ENCODE results near the gene ATP6V1F. TPM values are rescaled to one million over a fixed set of nuclear protein-coding genes. Genes with fewer than 3 reads are reported as not detected.

The ATP6V1F gene
- total RNA-seq, 1 experiment from 2014 or later: 125 TPM

- Mint-ChIP-seq H3K4me1 (ENCODE audit: insufficient read depth, unreplicated experiment) (no peaks in the 10 kb centered on the region), H3K27ac (ENCODE audit: low read depth, unreplicated experiment) (no peak overlapping the region), H3K9me3 (ENCODE audit: unreplicated experiment) (no peaks in the 10 kb centered on the region), H3K27me3 (ENCODE audit: insufficient read depth, unreplicated experiment) (peaks cover 6% of the 10 kb centered on the region), H3K36me3 (ENCODE audit: insufficient read depth, unreplicated experiment) (no peaks in the 10 kb centered on the region), H3K4me3 (ENCODE audit: unreplicated experiment) (no peak overlapping the region)
- POLR2A ChIA-PET: interaction anchor here (0.6 kb wide), 1 partner anchor 21 kb away, joined by 3 read pairs; no protein-coding TSS in a partner anchor
- TF ChIP-seq CTCF (IDR thresholded peaks at IDR 0.05; ENCODE audit: unreplicated experiment): no peak
- DNase-seq (ENCODE audit: unreplicated experiment): no peak
- CTCF ChIA-PET: interaction anchor here (1.1 kb wide), 1 partner anchor 9 kb away, joined by 4 read pairs; no protein-coding TSS in a partner anchor
- intact Hi-C loops (cut with micrococcal nuclease): no loop called here
- BruUV-seq (replicated peaks): no TSS peak
Measured at GRCh38 chr7:128835231-128835751, 27.4 kb upstream of the ATP6V1F start.

GRCh38 chr7:128835790-128836641 lies 26.6 kb upstream of the ATP6V1F start:
- intact Hi-C loops (cut with micrococcal nuclease): no loop called here
- Mint-ChIP-seq H3K9me3 (ENCODE audit: unreplicated experiment) (no peaks in the 10 kb centered on the region), H3K4me1 (ENCODE audit: insufficient read depth, unreplicated experiment) (no peaks in the 10 kb centered on the region), H3K27me3 (ENCODE audit: insufficient read depth, unreplicated experiment) (no peaks in the 10 kb centered on the region), H3K36me3 (ENCODE audit: insufficient read depth, unreplicated experiment) (no peaks in the 10 kb centered on the region), H3K4me3 (ENCODE audit: unreplicated experiment) (no peak overlapping the region), H3K27ac (ENCODE audit: low read depth, unreplicated experiment) (no peak overlapping the region)
- ChIA-PET POLR2A (no interaction called here), CTCF (interaction anchor here (0.9 kb wide), 1 partner anchor 21 kb away, joined by 4 read pairs; no protein-coding TSS in a partner anchor)
- DNase-seq (ENCODE audit: unreplicated experiment): no peak
- BruUV-seq (replicated peaks): no TSS peak
- no peak for TF ChIP-seq CTCF (IDR thresholded peaks at IDR 0.05; ENCODE audit: unreplicated experiment)

- no TSS peak for BruUV-seq (replicated peaks)
- H3K4me3 Mint-ChIP-seq (ENCODE audit: unreplicated experiment): no peak overlapping the region
- intact Hi-C loops (cut with micrococcal nuclease): no loop called here
- H3K4me1 Mint-ChIP-seq (ENCODE audit: insufficient read depth, unreplicated experiment): no peaks in the 10 kb centered on the region
- TF ChIP-seq CTCF (IDR thresholded peaks at IDR 0.05; ENCODE audit: unreplicated experiment): no peak
- no peak for DNase-seq (ENCODE audit: unreplicated experiment)
- ChIA-PET CTCF (interaction anchor here (0.9 kb wide), 1 partner anchor 20 kb away, joined by 4 read pairs; no protein-coding TSS in a partner anchor), POLR2A (no interaction called here)
- no peaks in the 10 kb centered on the region for H3K9me3 Mint-ChIP-seq (ENCODE audit: unreplicated experiment)
- H3K27me3 Mint-ChIP-seq (ENCODE audit: insufficient read depth, unreplicated experiment): no peaks in the 10 kb centered on the region
- H3K27ac Mint-ChIP-seq (ENCODE audit: low read depth, unreplicated experiment): no peak overlapping the region
- no peaks in the 10 kb centered on the region for H3K36me3 Mint-ChIP-seq (ENCODE audit: insufficient read depth, unreplicated experiment)
Measured at GRCh38 chr7:128836729-128837348, 25.8 kb upstream of the ATP6V1F start.

- TF ChIP-seq CTCF (IDR thresholded peaks at IDR 0.05; ENCODE audit: unreplicated experiment): no peak
- ChIA-PET CTCF (no interaction called here), POLR2A (no interaction called here)
- no peaks in the 10 kb centered on the region for H3K9me3 Mint-ChIP-seq (ENCODE audit: unreplicated experiment)
- no peak for DNase-seq (ENCODE audit: unreplicated experiment)
- intact Hi-C loops (cut with micrococcal nuclease): no loop called here
- no peaks in the 10 kb centered on the region for H3K4me1 Mint-ChIP-seq (ENCODE audit: insufficient read depth, unreplicated experiment)
- no peak overlapping the region for H3K4me3 Mint-ChIP-seq (ENCODE audit: unreplicated experiment)
- no TSS peak for BruUV-seq (replicated peaks)
- no peaks in the 10 kb centered on the region for H3K27me3 Mint-ChIP-seq (ENCODE audit: insufficient read depth, unreplicated experiment)
- no peak overlapping the region for H3K27ac Mint-ChIP-seq (ENCODE audit: low read depth, unreplicated experiment)
- H3K36me3 Mint-ChIP-seq (ENCODE audit: insufficient read depth, unreplicated experiment): no peaks in the 10 kb centered on the region
Measured at GRCh38 chr7:128837521-128837921, 25.1 kb upstream of the ATP6V1F start.

Data from MCF 10A (cell line).